Activated CD4-positive, CD25-positive, alpha-beta regulatory T cell (primary cell): ENCODE data around the gene AGAP3.

ENCODE experiments used
- DNase-seq, 4 experiments: peaks; one replicate each; lab custom pipeline; 2025; lab: John Stamatoyannopoulos, UW

AGAP3 gene

DNA sequence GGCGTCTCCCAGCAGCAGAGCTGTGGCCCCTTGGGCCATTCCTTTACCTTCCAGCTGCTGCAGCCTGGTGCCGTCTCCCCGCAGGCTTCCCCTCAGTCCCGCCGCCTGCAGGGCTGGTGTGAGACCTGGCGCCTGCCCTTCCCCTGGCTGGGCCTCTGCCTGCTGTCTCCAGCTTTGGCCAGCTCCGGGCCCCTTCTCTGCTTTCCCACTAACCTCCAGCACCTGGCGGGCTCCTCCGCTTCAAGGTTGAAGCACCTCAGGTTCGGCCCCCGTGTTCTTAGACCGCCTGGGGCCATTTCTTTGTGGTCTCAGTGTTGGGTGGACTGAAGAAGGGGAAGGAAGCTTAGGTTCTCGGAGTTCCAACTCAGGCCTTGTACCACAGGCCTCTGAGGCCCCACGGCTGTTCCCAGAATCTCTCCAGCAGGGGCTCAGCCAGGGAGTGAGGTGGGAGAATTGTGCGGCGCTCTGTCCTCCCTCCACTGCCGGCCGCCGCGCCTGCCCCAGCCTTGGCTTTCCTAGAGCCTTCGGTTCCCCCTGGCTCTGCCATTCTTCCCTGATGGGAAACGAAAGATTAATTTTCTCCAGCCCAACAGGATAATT, 50.9 kb downstream of the AGAP3 start:
- no peak for DNase-seq

DNA sequence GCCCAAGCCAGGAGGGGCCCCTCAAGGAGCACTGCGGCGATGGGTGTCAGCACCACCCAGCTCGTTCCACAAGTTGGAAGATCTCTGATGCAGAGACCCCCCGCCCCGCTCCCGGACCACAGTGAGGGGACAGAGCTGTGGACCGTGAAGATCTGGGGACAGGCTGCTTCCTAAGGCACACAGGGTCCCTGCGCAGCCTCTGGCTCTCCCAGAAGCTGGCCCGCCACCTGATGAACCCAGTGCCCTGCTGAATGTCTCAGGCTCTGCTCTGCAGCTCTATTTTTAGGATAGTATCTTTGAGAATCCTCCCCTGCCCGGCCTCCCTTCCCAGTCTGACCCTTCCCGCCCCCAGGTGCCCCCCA, 51.5 kb downstream of the AGAP3 start:
- DNase-seq: no peak

DNA sequence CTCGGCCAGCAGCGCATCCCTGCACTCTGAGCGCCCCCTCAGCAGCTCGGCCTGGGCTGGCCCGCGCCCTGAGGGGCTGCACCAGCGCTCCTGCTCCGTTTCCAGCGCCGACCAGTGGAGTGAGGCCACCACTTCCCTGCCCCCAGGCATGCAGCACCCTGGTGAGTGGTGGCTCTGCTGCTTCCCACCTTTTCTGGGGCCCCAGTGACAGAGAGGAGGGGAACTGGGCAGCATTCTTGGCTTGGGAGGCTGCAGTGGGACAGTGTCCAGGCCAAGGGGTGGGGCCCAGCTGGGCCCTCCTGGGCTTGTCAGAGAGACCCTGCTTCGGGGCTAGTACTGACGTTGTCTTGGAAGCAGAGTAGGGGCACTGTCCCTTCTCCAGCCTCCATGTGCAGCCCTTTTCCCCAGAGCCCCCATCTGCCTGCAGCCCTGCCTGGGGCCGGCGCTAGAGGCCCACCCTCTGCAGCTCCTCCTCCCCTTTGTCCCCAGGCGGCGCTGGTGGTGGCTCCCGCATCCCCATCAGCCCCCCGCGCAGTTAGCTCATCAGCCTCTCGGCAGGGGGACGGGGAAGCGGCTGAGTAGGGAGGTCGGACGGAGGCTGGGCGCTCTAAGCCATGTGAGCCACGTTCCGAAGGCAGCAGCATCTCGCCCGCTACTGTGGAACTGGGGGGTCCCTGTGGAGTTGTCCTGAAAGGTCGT, 52.0 kb downstream of the AGAP3 start:
- no peak for DNase-seq

DNA sequence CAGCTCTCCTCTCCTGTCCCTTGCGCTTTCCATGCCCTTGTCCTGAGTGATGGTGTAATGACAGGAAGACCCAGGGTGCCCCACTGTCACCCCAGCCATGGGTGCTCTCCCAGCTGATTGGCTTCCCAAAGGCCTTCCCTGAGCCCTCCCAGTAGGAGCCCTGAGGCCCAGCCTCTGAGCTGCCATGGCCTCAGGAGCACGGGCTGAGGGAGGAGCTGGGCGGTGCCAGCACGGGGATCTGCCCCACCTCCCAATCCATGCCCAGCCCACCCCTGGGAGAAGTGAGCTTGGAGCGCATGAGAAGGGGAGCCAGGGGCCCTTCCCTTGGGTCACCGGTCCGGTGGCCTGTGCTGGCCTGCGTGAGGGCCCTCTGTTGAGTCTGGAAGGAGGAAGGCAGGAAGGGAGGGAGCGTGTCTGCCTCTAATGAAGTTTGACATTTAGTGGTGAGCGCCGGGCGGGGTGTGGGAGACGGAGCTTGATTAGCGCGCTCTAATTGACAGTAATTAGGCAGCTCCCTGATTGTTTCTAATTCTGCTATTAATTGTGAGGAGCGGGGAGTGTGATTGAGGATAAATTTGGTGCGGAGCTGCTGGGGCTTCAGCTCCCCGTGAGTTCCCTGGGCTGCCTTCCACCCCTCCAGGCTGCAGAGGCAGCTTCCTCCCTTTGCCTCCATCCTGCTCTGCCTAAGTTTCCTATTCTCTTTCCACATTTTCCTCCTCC, 53.0 kb downstream of the AGAP3 start:
- no peak for DNase-seq

DNA sequence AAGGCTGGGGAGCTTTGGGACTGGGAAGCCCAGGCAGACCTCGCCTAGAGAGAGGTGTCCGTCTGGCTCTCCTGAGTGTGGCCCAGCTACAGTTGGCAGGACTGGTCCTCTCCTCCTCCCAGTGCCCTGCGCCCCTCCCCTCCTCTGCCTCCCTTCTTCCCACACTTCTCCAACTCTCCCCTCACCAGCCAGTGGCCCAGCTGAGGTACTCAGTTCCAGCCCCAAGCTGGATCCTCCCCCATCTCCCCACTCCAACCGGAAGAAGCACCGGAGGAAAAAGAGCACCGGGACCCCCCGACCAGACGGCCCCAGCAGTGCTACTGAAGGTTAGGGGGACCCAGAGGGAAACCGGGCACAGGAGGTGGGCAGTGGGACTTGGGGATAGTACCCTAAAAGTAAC, 53.5 kb downstream of the AGAP3 start:
- no peak for DNase-seq

DNA sequence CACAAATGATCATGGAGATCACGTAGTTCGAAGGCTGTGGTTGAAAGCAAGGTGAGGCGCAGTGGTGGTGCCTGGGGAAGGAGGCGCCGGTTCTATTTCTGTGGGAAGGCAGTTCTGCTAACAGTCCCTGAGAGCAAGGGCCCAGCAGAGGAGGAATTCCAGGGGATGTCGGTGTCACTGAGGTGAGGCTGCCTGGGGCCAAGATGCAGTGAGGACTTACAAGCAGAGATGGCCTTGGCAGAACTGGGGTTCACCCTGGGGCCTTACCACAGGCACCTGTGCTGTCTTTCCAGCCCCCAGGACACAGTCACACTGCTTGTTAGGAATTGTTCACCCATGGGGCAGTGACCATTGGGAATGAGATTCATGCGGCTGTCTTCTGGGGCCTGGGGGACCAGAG, 54.6 kb downstream of the AGAP3 start:
- no peak for DNase-seq

DNA sequence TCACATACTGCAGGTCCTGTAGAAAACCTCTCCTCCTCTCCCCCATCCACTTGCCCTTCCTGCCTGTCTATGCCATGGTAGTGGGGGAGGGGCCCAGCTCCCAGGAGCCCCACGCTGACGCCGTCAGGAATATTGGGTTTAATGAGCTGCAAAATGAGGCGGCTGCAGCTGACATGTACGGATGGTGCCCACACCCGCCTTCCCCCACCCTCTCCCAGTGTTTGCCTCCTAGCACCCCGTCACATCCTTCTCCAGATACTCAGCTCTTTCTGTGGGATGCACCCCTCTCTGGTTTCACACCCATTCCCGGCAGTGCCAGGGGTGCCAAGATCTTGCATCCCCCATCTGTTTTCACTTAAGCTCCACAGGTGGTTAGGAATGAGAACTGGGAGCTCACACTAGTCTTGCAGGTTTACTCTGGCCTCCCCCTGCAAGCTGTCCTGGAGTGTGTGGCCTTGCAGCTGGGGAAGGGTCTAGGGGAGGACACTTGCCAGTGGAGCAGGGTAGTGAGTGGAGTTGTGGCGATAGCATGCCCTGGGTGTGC, 55.1 kb downstream of the AGAP3 start:
- no peak for DNase-seq

DNA sequence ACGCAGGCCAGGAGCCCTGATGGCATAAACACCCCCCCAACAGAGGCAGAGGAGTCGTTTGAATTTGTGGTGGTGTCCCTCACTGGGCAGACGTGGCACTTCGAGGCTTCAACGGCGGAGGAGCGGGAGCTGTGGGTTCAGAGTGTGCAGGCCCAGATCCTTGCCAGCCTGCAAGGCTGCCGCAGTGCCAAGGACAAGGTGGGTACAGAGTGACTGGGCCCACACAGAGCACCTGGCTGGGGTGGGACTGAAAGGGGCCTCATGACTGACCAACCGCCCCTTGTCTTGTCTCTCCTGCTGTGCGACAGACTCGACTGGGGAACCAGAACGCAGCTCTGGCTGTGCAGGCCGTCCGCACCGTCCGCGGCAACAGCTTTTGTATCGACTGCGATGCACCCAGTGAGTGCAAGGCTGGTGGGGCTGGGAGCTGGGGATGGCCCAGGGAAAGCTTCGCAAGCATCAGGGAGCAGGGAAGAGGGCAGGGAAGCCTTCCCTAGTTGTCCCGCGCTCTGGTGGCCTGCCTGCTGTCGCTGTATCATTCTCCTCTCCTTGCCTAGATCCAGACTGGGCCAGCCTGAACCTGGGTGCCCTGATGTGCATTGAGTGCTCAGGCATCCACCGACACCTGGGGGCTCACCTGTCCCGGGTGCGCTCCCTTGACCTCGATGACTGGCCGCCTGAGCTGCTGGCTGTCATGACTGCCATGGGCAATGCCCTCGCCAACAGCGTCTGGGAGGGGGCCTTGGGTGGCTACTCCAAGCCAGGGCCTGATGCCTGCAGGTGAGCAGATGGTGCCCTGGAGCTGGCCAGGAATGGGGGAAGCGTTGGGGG, 55.8 kb downstream of the AGAP3 start:
- DNase-seq: no peak

DNA sequence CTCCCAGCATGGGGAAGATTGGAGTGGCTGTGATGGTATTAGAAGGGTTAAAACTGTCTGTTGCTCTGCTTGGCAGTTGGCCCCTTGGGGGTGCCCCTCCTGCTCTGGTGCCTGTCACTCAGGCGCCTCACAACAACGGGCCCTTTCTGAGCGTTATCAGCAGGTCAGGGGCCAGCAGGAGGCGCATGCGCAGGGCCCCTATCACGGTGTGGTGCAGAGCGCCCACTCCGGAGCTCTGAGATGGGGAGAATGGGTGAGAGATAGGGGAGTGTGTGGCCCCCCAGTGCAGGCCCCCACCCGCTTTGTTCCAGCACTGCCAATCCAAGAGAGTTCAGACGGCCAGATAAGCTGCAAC, 56.4 kb downstream of the AGAP3 start:
- no peak for DNase-seq

DNA sequence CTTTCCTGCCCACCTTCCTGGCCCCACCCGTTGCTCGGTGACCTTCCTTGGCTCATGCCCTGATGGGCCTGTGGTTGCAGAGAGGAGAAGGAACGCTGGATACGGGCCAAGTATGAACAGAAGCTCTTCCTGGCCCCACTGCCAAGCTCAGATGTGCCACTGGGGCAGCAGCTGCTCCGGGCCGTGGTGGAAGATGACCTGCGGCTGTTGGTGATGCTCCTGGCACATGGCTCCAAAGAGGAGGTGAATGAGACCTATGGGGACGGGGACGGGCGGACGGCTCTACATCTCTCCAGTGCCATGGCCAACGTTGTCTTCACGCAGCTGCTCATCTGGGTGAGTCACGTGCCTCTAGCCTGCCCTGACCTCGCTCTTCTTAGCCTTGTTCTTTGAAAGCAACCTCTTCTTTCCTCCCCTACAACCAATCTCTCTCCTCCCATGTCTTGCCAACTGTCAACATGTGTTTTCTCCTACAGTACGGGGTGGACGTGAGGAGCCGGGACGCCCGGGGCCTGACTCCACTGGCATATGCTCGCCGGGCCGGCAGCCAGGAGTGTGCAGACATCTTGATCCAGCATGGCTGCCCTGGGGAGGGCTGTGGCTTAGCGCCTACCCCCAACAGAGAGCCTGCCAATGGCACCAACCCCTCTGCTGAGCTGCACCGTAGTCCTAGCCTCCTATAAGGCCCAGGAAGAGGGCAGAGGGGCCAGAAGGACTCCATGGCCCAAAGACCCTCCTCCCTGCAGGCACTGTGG, 57.2 kb downstream of the AGAP3 start:
- DNase-seq: no peak

DNA sequence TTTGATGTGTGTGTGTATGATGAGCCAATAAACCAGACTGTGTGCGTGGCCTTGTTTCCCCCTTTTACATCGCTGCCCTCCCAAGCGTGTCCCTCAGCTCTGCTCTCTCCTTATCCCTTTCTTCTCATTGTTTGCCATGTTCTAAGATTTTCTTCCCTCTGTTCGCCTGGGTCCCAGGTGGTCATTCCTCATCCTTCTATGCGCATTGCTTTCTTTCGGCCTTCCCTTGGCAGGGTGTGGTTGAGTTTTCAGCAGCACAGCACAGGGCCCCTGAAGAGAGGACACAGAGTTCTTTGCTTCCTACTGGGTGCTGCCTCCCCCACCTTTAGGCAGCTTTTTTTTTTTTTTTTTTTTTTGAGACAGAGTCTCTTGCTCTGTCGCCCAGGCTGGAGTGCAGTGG, 58.1 kb downstream of the AGAP3 start:
- no peak for DNase-seq

DNA sequence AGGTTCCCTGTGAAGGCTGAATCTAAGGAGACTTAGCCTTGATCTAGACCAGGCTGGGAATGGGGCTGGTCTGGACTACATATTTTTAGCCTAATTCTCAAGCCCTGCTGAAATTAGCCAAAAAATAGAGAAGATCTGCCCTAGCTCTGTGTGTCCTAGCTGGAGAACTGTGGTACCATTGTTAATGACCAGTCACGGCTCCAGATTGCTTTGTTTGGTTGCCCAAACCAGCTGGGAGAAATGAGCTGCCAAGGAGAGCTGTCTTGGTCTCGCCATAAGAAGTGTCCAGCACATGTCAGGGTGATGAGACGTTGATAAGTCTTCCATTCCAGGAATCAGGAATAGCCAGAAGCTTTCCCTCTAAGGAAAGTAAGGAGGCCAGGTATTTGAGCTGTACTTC, 60.5 kb downstream of the AGAP3 start:
- no peak for DNase-seq

DNA sequence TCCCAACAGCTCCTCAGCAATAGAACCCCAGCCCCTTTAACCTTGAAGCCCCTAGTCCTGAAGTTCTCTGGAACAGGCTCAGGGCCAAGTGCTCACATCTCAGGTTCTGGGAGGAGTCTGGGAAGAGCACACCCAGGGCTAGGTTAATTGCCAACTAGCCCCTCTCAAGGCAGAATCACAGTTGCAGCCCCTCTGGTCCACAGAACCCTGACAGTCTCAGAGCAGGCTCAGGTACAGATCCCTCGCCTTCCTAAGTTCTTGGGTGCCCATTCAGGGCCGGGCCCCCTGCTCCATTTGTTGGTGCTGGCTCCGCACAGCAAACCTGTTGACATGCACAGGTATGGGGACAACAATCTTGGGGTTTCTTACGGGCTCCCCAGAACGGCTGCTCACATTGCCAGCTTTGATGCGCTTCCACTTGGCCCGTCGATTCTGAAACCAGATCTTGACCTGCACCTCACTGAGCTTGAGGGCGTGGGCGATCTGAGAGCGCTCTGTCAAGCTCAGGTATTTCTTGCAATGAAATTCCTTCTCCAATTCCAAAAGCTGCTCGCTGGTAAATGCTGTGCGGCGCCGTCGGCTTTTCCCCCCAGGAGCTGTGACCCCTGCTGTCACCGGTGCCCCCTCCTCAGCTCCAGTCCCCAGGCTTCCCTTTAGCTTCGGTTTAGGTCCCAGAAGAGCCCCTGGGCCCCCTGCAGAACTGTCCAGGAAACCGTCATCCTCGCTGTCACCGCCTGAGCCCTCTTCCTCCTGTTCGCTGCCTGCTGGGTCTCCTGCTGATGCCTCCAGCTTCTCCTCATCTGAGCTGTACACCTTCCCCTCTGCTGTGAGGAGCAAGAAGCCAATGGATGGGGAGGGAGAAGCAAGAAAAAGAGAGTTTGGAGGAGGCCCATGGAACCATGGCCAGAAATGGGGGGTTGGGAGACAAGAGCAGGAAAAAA, 62.3 kb downstream of the AGAP3 start:
- DNase-seq: no peak

DNA sequence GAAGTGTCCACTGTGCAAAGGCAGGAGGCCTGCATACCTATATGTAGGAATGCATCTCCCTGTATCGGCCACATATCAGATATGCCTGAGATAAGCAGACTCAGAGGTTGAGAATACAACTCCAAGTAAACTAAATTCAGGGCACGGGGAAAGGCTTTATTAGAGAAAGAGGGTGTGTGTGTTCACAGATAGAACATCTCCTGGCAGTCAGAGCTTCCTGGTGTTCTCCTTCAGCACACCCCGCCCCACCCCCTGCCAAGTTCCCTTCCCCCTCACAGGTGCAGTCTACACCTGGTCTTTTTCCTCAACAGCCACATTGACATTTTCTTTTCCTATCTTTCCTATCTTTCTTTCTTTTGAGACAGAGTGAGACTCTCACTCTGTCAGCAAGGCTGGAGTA, 64.1 kb downstream of the AGAP3 start:
- DNase-seq: no peak

DNA sequence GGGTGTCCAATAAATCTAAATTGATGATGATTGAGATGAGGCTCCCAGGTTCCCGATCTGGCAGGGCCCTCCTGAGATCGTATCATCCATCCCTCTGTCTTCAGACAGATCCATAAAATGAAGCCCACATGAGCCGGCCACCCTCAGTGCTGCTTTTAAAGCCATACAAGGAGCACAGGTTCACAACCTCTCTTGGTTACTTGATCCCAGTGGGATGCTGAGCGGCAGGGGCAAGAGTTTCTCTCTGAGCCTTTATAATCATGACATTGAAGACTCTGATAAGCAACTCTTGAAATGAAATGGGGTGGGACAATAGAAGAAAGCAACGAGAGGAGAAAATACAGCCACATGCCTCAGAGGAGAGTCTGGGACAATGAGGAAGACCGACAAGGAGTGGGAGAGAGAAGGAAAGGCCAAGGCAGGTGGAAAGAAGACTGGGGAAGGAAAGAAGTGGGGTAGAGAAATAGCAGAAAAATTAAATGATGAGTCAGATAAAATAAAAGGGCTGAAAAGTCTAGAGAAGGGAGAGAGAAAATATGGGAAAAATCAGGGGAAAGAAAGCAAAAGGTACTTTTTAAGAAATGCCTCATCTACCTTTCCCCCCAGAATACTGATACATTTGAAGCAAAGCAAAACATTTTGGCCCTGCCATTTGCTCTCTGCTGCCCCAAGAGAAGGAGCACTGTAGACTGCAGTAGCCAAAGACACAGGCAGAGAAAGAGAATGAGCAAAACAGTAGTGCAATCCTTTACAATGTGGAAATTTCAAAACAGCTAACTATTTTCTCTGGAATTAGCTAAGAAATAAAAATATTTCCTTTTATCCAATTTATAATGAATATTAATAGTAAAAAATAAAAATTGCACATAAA, 66.6 kb downstream of the AGAP3 start:
- no peak for DNase-seq

DNA sequence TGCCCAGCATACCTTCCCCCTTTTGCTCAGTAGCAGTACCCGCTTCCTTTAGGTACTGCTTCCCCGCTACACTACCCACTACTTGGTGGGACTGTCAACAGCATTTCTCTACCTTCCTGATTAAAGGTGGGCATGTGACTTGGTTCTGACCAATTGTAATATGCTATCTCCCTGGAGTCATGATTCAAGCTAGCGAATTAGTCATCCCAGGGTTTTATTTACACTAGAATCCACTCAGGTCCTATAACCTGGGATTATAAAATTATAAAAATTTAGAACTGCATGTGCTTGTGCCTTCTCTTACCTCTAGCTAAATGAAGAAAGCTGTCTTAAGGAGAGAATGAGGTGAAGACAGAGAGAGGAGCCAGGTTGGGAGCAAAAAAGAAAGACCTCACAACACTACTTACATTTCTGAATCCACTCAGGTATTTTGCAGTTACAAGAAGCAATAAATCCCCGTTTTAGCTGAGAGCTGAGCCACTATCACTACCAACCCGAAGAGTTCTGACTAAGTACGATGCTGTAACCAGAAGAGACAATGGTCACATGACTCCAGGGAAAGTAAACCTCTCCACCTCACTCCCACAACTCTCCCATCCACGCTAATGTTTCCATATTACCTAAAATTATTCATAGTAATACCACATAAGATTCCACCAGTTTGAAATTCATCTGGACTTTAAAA, 71.5 kb downstream of the AGAP3 start:
- DNase-seq: no peak

DNA sequence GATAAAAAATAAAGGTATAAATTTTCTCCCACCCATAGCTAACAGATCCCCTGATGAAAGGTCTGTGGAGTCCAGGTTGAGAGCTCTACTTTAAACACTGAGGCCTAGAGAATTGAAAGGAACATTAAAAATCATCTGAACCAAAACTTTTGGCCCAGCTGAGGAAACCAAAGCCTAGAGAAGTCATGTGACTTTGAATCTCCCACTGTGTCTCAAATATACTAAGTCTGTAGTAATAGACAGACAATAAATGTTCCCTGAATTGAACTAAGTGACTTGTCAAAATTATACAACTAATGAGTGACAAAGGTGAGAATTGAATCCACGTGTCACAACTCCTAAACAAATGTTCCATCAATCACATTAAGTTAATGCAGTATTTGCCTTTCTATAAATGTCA, 75.5 kb downstream of the AGAP3 start:
- no peak for DNase-seq

DNA sequence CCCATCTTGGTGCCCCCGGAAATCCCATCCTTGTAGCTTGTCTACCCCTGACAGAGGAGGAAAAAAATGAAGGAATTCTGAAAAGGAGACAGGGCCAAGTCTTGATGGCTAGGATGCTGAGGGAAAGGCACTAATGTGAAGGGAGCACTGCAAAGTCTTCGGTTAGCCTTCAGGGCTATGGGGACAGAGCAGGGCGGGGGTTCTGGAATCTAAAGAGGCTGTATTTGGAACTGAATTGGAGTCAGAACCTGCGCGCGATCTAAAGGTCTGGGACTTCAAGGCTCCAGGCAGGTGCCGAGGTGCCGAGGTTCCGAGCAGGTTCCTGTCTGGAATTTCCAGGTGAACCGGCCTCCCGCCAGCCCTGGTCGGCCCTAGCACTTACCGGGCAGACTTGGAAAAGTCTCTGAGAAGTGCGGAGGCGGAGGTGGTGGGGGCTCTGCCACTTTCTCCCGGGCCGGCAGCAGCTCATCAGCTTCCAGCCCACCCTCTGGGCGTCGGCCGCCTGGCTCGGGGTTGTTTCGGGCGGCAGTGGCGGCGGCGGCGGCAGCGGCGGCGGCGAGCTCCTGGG, 80.4 kb downstream of the AGAP3 start:
- DNase-seq: no peak
